SK-N-SH treated with all-trans-retinoic acid at 6 μM for 48 hours (cell line): ENCODE data around the gene ADM.

Experiments used
- ARNTL ChIP-seq: fragments of 450-650 bp; formaldehyde crosslinking; IDR thresholded peaks from 2 replicates; pipeline ENCODE4 v1.5.0; 2020; ENCODE audit warnings: low read depth, mild to moderate bottlenecking, moderate library complexity, borderline replicate concordance
- BACH2 ChIP-seq: fragments of 250-450 bp; sonication (Bioruptor Pico); IDR thresholded peaks from 2 replicates; pipeline ENCODE4 v1.9.0; 2021; ENCODE audit warnings: mild to moderate bottlenecking, borderline replicate concordance
- TCF4 ChIP-seq: fragments of 250-450 bp; sonication (Bioruptor Pico); IDR thresholded peaks from 2 replicates; pipeline ENCODE4 v1.8.0; 2021; ENCODE audit warnings: mild to moderate bottlenecking, moderate library complexity, borderline replicate concordance
- ZFP30 ChIP-seq: fragments of 450-650 bp; formaldehyde crosslinking; IDR thresholded peaks from 2 replicates; pipeline ENCODE4 v1.5.0; 2022; ENCODE audit warnings: mild to moderate bottlenecking, moderate library complexity
- ZNF8 ChIP-seq: fragments of 450-650 bp; formaldehyde crosslinking; IDR thresholded peaks from 2 replicates; pipeline ENCODE4 v1.5.0; 2020; ENCODE audit warnings: mild to moderate bottlenecking, moderate library complexity
- TF ChIP-seq, protein P1 (sequence below): fragments of 250-450 bp; sonication (Bioruptor Pico); IDR thresholded peaks from 2 replicates; pipeline ENCODE4 v1.5.0; 2020; ENCODE audit warnings: mild to moderate bottlenecking, moderate library complexity
- TF ChIP-seq, protein P2 (sequence below): fragments of 250-450 bp; sonication (Bioruptor Pico); IDR thresholded peaks from 2 replicates; pipeline ENCODE4 v1.5.1; 2020; ENCODE audit warnings: low read depth, mild to moderate bottlenecking, moderate library complexity
- TF ChIP-seq, protein P3 (sequence below): fragments of 250-450 bp; sonication (Bioruptor Pico); IDR thresholded peaks from 2 replicates; pipeline ENCODE4 v1.8.0; 2020; ENCODE audit warnings: mild to moderate bottlenecking, moderate library complexity, borderline replicate concordance

DNA sequence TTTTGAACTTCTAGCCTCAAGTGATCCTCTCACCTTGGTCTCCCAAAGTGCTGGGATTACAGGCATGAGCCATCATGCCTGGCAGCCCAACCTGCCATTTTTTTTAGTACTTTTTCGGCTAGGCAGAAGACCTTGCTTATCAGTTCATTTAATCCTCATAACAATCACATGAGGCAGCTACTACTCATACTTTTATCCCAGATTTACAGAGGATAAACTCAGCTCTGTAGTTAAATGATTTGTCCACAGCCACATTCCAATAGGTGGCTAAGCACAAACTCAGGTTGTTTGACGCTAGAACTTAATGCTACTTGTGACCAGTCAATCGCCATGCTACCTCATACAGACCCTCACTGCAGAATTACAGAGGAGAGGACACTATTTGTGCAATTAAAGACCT, 38.9 kb upstream of the ADM start:
- TF ChIP-seq ARNTL (CRISPR knock-in tag) (no peak), ZFP30 (CRISPR knock-in tag) (no peak), ZNF8 (CRISPR knock-in tag) (no peak), BACH2 (no peak), TCF4 (CRISPR knock-in tag) (no peak)
- TF ChIP-seq, protein P1, sequence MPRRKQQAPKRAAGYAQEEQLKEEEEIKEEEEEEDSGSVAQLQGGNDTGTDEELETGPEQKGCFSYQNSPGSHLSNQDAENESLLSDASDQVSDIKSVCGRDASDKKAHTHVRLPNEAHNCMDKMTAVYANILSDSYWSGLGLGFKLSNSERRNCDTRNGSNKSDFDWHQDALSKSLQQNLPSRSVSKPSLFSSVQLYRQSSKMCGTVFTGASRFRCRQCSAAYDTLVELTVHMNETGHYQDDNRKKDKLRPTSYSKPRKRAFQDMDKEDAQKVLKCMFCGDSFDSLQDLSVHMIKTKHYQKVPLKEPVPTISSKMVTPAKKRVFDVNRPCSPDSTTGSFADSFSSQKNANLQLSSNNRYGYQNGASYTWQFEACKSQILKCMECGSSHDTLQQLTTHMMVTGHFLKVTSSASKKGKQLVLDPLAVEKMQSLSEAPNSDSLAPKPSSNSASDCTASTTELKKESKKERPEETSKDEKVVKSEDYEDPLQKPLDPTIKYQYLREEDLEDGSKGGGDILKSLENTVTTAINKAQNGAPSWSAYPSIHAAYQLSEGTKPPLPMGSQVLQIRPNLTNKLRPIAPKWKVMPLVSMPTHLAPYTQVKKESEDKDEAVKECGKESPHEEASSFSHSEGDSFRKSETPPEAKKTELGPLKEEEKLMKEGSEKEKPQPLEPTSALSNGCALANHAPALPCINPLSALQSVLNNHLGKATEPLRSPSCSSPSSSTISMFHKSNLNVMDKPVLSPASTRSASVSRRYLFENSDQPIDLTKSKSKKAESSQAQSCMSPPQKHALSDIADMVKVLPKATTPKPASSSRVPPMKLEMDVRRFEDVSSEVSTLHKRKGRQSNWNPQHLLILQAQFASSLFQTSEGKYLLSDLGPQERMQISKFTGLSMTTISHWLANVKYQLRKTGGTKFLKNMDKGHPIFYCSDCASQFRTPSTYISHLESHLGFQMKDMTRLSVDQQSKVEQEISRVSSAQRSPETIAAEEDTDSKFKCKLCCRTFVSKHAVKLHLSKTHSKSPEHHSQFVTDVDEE (CRISPR knock-in tag): no peak
- TF ChIP-seq, protein P2, sequence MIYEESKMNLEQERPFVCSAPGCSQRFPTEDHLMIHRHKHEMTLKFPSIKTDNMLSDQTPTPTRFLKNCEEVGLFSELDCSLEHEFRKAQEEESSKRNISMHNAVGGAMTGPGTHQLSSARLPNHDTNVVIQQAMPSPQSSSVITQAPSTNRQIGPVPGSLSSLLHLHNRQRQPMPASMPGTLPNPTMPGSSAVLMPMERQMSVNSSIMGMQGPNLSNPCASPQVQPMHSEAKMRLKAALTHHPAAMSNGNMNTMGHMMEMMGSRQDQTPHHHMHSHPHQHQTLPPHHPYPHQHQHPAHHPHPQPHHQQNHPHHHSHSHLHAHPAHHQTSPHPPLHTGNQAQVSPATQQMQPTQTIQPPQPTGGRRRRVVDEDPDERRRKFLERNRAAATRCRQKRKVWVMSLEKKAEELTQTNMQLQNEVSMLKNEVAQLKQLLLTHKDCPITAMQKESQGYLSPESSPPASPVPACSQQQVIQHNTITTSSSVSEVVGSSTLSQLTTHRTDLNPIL (CRISPR knock-in tag): no peak
- TF ChIP-seq, protein P3, sequence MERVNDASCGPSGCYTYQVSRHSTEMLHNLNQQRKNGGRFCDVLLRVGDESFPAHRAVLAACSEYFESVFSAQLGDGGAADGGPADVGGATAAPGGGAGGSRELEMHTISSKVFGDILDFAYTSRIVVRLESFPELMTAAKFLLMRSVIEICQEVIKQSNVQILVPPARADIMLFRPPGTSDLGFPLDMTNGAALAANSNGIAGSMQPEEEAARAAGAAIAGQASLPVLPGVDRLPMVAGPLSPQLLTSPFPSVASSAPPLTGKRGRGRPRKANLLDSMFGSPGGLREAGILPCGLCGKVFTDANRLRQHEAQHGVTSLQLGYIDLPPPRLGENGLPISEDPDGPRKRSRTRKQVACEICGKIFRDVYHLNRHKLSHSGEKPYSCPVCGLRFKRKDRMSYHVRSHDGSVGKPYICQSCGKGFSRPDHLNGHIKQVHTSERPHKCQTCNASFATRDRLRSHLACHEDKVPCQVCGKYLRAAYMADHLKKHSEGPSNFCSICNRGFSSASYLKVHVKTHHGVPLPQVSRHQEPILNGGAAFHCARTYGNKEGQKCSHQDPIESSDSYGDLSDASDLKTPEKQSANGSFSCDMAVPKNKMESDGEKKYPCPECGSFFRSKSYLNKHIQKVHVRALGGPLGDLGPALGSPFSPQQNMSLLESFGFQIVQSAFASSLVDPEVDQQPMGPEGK (CRISPR knock-in tag): no peak
